Coronary artery (tissue), 2 donors: ENCODE measurements around the gene TRIP4.

Source experiments
- DNase-seq: peaks from one replicate; pipeline ENCODE4 v3.0.0-alpha.2; 2017; ENCODE audit warnings: low spot score
- H3K27ac ChIP-seq, 2 donors: fragments of 200-600 bp; sonication (generic); one replicate each; pipeline ENCODE4 v1.5.1; 2016 to 2019
- H3K4me3 ChIP-seq: fragments of 200-600 bp; sonication (generic); 2 replicates; pipeline ENCODE4 v1.5.1; 2016; ENCODE audit warnings: mild to moderate bottlenecking, moderate library complexity
- CTCF ChIP-seq: fragments of 200-600 bp; sonication (generic); IDR thresholded peaks from one replicate; pipeline ENCODE4 v1.5.1; 2019; ENCODE audit warnings: antibody characterized with exemption

Gene TRIP4

GRCh38 chr15:64400583-64400982 lies 12.9 kb downstream of the TRIP4 start:
- no peak for TF ChIP-seq CTCF
- Histone ChIP-seq H3K4me3 (no peak overlapping the region), H3K27ac (no peak overlapping the region)
- no peak for DNase-seq

GRCh38 chr15:64412216-64412615 lies 24.6 kb downstream of the TRIP4 start:
- no peak overlapping the region for H3K27ac ChIP-seq
- H3K4me3 ChIP-seq: no peak overlapping the region
- no peak for DNase-seq
- TF ChIP-seq CTCF: no peak

- Histone ChIP-seq H3K4me3 (no peak overlapping the region), H3K27ac (no peak overlapping the region)
- TF ChIP-seq CTCF: no peak
- no peak for DNase-seq
Measured at GRCh38 chr15:64422697-64423096, 35.1 kb downstream of the TRIP4 start.

GRCh38 chr15:64423970-64424369 lies 36.3 kb downstream of the TRIP4 start:
- H3K27ac ChIP-seq: no peak overlapping the region
- DNase-seq: no peak
- no peak overlapping the region for H3K4me3 ChIP-seq
- TF ChIP-seq CTCF: no peak

- no peak for TF ChIP-seq CTCF
- Histone ChIP-seq H3K4me3 (no peak overlapping the region), H3K27ac (no peak overlapping the region)
- DNase-seq: no peak
Measured at GRCh38 chr15:64425221-64425620, 37.6 kb downstream of the TRIP4 start.

GRCh38 chr15:64426845-64427465 lies 39.3 kb downstream of the TRIP4 start:
- TF ChIP-seq CTCF: no peak
- H3K27ac ChIP-seq: no peak overlapping the region
- H3K4me3 ChIP-seq: no peak overlapping the region
- DNase-seq: no peak

- H3K27ac ChIP-seq: peak overlapping the region in 1 of 2 donors; percentile 7
- no peak for TF ChIP-seq CTCF
- H3K4me3 ChIP-seq: no peak overlapping the region
- DNase-seq: no peak
Measured at GRCh38 chr15:64429448-64429847, 41.8 kb downstream of the TRIP4 start.
